Measurements from ENCODE around the gene SPATA13.
A peak's percentile ranks its signal among the peaks of the same experiment; 100 is the strongest.

The SPATA13 gene

GRCh38 chr13:24142453-24142852 lies 18.1 kb upstream of the SPATA13 start:
- no peak for DNase-seq

DNA sequence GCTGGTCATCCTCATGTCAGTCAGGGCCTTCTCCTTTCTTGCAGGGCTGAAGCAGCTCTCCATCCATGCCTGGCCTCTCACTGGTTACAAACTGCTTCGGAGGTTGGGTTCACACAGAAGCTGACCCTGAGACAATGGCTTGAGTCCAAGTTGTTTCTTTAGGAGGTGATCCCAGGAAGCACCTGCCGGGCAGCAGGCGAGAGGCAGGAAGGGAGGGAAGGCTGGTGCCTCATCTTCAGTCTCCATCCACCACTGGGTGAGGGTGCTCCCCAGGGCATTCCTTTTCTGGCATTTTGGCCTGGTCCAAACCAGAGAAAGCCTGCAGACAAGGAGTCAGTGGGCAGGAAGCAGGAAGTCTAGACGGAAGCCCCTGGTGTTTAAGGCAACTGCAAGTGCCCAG lies 17.6 kb upstream of the SPATA13 start:
- DNase-seq: no peak

- DNase-seq: no peak
Observed at GRCh38 chr13:24145240-24145639, 15.3 kb upstream of the SPATA13 start.

- DNase-seq: no peak
Observed at GRCh38 chr13:24145674-24146073, 14.8 kb upstream of the SPATA13 start.

DNA sequence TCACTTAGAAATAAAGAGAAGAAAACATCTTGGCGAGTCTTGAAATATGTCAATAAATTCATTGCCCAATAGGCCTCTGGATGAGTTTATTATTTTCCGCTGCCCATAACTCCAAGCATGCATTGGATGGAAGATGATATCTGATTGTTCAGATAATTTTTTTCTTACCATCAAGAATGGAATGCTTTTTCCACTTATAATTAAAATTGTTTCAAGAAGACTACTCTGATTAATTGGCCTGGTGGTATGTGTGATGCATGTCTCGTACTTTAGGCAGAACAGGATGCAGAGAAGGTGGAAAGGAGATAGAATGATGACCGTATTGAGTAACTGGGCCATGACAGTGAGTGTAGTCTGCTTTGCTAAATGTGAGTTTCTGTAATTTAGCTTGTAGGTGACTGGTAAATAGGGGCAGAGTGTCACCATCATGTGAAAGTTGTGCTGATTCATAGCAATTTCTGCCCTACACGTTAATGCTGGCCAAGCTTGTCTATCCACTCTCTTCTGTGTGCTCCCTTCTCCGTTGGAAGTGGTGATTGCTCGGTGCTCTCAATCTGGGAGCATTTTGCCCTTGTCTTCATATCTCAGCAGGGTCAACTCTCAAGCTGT lies 13.5 kb upstream of the SPATA13 start:
- DNase-seq: no peak

GRCh38 chr13:24147570-24147963 lies 13.0 kb upstream of the SPATA13 start:
- DNase-seq: no peak

- DNase-seq: no peak
Observed at GRCh38 chr13:24148414-24149235, 11.9 kb upstream of the SPATA13 start.

- no peak for DNase-seq
Observed at GRCh38 chr13:24149246-24150032, 11.1 kb upstream of the SPATA13 start.

DNA sequence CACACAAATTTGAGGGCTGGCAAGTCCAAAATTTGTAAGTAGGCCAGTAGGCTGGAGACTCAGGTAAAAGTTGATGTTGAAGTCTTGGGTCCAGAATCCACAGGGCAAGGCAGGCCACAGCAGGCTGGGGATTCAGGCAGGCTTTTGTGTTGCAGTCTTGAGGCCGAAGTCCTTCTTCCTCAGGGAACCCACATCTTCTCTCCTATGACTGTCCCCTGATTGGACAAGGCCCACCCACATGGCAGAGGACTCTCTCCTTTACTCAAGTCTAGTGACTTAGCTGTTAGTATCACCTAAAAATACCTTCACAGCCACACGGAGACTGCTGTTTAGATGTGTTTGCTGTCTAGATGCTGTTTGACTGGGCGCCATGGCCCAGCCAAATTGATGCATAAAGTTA lies 9.9 kb upstream of the SPATA13 start:
- no peak for DNase-seq

GRCh38 chr13:24151864-24152263 lies 8.7 kb upstream of the SPATA13 start:
- DNase-seq: no peak

DNA sequence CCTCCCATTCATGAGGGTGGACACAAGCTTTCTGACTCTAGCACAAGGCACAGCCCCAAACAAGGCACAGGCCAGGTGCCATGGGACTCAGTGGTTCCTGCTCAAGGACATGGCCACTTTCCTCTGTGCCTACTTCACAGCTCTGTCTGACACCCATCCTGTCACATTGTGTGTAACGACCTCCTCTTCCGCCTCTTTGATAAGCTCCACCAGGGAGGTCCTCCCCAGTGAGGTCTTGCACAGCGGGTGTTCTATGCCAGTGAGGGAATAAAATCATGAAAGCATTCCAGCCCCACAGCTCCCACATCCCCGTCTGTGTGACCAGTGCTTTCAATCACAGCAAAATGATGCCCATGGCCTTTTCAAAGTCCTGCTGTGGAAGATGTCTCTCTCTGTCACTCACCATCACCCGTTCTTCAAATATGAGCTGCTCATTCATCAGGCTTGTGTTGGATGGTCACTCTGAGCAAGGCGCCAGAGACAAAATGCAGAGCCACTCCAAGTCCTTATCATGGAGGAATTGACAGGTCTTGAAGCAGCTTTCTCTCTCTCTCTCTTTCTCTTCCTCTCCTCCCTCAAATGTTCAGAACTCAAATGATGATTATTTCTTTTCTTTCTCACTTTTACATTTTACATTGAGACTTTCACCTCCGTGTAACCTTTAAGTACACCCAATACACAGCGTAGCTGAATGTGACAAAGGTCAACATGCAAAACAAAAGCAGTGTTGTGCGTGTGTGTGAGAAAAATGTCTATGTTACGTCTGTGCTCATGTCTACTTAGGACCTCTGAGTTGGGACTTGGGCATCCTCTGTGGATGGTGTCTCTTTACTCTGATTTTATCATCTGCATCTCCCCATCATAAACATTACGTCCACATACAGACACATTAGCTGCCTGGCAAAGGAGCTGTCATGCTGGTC lies 8.0 kb upstream of the SPATA13 start:
- DNase-seq: no peak

- DNase-seq: no peak
Observed at GRCh38 chr13:24153347-24153746, 7.2 kb upstream of the SPATA13 start.

- no peak for DNase-seq
Observed at GRCh38 chr13:24153979-24154701, 6.4 kb upstream of the SPATA13 start.

DNA sequence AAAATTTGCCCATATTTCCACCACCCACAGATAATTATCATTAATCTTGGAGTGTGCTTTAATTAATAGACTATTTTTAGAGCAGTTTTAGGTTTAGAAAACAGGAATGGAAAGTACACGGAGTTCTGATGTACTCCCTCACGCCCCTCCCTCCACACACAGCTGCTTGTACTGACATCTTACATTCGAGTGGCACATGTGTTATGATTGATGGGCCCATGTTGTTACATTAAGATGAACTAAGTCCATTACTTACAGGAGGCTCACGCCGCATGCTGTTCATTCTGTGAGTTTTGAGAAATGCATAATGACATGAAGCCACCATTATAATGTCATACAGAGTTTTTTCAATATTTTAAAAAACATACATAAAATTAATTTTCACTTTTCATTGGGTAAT lies 1.2 kb upstream of the SPATA13 start:
- no peak for DNase-seq

DNA sequence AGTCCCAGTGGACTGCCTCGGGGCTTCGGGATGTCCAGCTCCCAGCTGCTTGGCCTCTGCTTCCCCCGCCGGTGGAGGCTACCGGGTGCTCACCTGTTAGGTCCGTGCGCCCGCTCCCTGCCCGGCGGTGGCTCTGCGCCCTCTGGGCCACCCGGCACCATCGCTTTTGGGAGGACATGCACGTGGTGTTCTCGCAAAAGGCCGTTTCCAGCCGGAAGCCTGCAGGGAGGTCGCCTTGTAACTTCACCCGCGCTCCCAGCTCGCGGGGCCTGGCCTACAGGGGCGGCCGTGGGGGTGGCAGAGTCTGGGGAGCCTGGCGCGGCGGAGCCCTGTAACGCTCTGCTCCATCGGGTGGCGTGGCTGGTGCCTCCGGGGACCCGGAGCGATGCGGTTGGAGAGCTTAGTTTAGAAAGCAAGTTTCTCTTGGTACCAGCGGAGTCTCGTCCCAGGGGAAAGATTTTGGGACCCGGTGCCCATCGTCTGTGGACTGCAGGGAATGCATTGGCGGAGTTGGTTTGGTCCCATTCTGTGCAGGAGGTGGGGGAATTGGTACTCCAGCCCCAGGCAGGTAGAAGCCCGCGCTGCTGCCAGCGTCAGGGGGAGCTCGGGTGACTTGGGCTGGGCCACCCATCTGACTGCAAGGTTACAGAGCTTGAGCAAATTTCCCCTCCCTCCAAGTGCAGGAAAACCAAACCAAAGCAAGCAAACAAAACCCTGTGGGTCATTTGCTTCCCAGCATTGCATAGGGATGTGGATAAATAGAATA lies 673 bp downstream of the SPATA13 start:
- DNase-seq: peak; percentile 30

DNA sequence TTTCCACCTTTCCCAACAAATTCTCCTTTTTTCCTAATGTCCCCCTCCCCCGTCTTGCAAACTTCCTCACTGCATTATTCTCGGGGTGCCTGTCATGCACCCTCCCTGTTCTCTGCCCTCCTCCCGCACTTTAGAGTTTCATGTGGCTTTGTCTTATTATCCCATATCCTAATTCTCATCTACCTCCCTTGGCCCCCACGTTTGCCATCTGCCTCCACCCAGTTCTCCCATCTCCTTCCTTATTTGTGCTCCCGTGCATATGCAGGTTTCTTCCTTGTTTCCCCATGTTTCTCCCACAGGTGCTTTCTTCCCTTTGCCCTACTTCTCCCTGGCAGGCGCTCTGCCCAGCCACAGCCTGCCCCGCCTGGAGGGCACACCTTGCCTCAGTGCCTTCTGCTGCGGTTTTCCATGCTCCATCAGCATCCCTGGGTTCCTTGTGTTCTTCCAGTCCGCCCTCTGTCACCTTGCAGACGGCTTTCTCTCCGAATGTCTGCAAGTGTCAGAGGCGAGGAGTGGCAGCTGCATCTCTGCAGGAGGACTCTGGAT lies 1.5 kb downstream of the SPATA13 start:
- DNase-seq: no peak

GRCh38 chr13:24162604-24163003 lies 2.1 kb downstream of the SPATA13 start:
- DNase-seq: no peak

DNA sequence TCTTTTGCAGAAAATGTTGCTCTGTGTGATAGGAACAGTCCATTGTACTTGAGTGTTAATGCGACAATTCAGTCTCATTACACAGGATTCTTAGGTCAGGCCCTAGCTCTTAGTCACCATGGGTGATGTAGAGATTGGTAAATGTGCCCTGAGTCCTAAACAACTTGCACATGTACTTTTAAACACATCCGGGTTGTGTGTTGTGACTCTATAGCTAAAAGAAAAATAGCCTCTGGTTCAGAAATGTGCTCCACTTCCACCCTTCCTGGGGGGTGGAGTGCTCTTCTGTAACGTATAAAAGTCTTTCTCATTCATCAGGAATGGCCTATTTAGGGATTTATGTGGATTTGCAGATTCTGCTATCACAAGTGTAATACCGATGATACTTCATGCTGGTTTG lies 5.2 kb downstream of the SPATA13 start:
- no peak for DNase-seq

- no peak for DNase-seq
Observed at GRCh38 chr13:24166561-24166960, 6.0 kb downstream of the SPATA13 start.

GRCh38 chr13:24167666-24168391 lies 7.3 kb downstream of the SPATA13 start:
- DNase-seq: no peak
